PC-3 (cell line): ENCODE data around the gene COX6B1. TPM values are rescaled to one million over a fixed set of nuclear protein-coding genes. Genes with fewer than 3 reads are reported as not detected.

Experiments
- ATAC-seq: fragments of 200-7000 bp; cut with Tn5 transposase; 2 replicates; pipeline ENCODE4 v1.9.1; 2020; ENCODE audit warnings: mild to moderate bottlenecking, moderate library complexity
- BruUV-seq: library from RNA; stranded (reverse); fragments of 400-500 nt; replicated peaks from 2 replicates; lab custom pipeline; 2021; lab: Mats Ljungman, UMichigan
- CTCF ChIA-PET: fragments of 300-600 bp; sonication (Branson Sonifier 250); formaldehyde crosslinking; loops from one replicate; lab custom pipeline; 2022; ENCODE audit warnings: antibody characterized with exemption; lab: Charles Lee
- POLR2A ChIA-PET: fragments of 300-600 bp; sonication (Branson Sonifier 250); formaldehyde crosslinking; loops from one replicate; lab custom pipeline; 2022; ENCODE audit warnings: antibody characterized with exemption; ENCODE audit not compliant: unreplicated experiment; lab: Charles Lee
- DNase-seq: peaks from one replicate; pipeline ENCODE4 v3.0.0-alpha.2; 2015
- H2AFZ ChIP-seq: fragments of 300-600 bp; sonication (generic); 2 replicates; pipeline ENCODE4 v1.6.0; 2016; ENCODE audit warnings: antibody characterized with exemption, low read length
- H3F3A ChIP-seq: fragments of 300-600 bp; sonication (generic); one replicate; pipeline ENCODE4 v1.6.0; 2017; ENCODE audit warnings: antibody characterized with exemption, low read length, control low read depth, mild to moderate bottlenecking; ENCODE audit not compliant: unreplicated experiment
- H3K27ac ChIP-seq: fragments of 300-600 bp; sonication (generic); 2 replicates; pipeline ENCODE4 v1.5.1; 2016; ENCODE audit warnings: mild to moderate bottlenecking, low read length
- H3K27me3 ChIP-seq: fragments of 300-600 bp; sonication (generic); 2 replicates; pipeline ENCODE4 v1.6.1; 2016; ENCODE audit warnings: low read length, mixed read lengths
- H3K36me3 ChIP-seq: fragments of 300-600 bp; sonication (generic); 2 replicates; pipeline ENCODE4 v1.6.1; 2016; ENCODE audit warnings: low read depth, mixed run types, low read length, mixed read lengths
- H3K4me1 ChIP-seq: fragments of 300-600 bp; sonication (generic); 2 replicates; pipeline ENCODE4 v1.5.1; 2016; ENCODE audit warnings: low read length; ENCODE audit not compliant: insufficient read depth
- H3K4me2 ChIP-seq: fragments of 300-600 bp; sonication (generic); 2 replicates; pipeline ENCODE4 v1.6.0; 2016; ENCODE audit warnings: low read length
- H3K4me3 ChIP-seq: fragments of 300-600 bp; sonication (generic); 2 replicates; pipeline ENCODE4 v1.5.1; 2016; ENCODE audit warnings: mild to moderate bottlenecking, low read length, mixed read lengths
- H3K79me2 ChIP-seq: fragments of 300-600 bp; sonication (generic); 2 replicates; pipeline ENCODE4 v1.6.1; 2017; ENCODE audit warnings: low read length, mixed read lengths
- H3K9ac ChIP-seq: fragments of 300-600 bp; sonication (generic); 2 replicates; pipeline ENCODE4 v1.6.0; 2016; ENCODE audit warnings: mild to moderate bottlenecking, low read length
- H3K9me2 ChIP-seq: fragments of 300-600 bp; sonication (generic); replicated peaks from 2 replicates; pipeline ENCODE4 v1.6.1; 2016; ENCODE audit warnings: mixed run types, low read length, mixed read lengths
- H3K9me3 ChIP-seq: fragments of 300-600 bp; sonication (generic); 2 replicates; pipeline ENCODE4 v1.6.1; 2016; ENCODE audit warnings: low read length, mixed read lengths
- H4K20me1 ChIP-seq: fragments of 300-600 bp; sonication (generic); 2 replicates; pipeline ENCODE4 v1.6.1; 2016; ENCODE audit warnings: low read length, mixed read lengths
- EZH2 ChIP-seq: fragments of 300-600 bp; sonication (generic); IDR thresholded peaks from one replicate; pipeline ENCODE4 v1.6.1; 2017; ENCODE audit warnings: antibody characterized with exemption, mild to moderate bottlenecking, low read length; ENCODE audit not compliant: unreplicated experiment
- EZH2phosphoT487 ChIP-seq: fragments of 300-600 bp; sonication (generic); IDR thresholded peaks from 2 replicates; pipeline ENCODE4 v1.6.1; 2018; ENCODE audit warnings: mild to moderate bottlenecking, antibody characterized with exemption, low read length, borderline replicate concordance
- intact Hi-C: fragments of 100-400 bp; cut with micrococcal nuclease; formaldehyde crosslinking; loops from 2 replicates; pipeline ENCODE4 v1.9.0; 2023
- total RNA-seq: library from RNA; depleted of rRNA; stranded (reverse); fragments of >200 nt; gene quantifications from 2 replicates; pipeline ENCODE4 v1.2.3, GENCODE V29; 2014
- TF ChIP-seq, protein P1 (sequence below): fragments of 300-600 bp; sonication (generic); conservative IDR thresholded peaks from 2 replicates; pipeline ENCODE4 v1.5.1; 2017; ENCODE audit warnings: antibody characterized with exemption, low read depth, mild to moderate bottlenecking, low read length

COX6B1 gene
- total RNA-seq, 1 experiment from 2014 or later: 563 TPM

DNA sequence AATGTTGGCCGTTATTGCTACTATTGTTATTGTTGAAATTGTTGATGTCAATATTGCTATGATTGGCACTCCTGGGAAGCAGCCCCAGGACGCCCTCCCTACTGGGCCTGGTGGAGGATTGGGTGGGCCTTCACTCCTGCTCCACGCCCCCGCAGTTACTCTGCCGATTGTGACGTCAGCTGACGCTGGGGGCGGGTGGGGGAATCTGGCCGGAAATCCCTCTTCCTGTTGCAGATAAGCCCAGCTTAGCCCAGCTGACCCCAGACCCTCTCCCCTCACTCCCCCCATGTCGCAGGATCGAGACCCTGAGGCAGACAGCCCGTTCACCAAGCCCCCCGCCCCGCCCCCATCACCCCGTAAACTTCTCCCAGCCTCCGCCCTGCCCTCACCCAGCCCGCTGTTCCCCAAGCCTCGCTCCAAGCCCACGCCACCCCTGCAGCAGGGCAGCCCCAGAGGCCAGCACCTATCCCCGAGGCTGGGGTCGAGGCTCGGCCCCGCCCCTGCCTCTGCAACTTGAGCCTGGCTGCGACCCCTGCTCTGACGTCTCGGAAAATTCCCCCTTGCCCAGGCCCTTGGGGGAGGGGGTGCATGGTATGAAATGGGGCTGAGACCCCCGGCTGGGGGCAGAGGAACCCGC, 6.5 kb upstream of the COX6B1 start, which contains the start of gene ETV2:
Gene ETV2, plus strand, starts transcription at position 231 of the 637 bp plus-strand sequence. CDS start 716 bp downstream, outside the sequence.
- DNase-seq: no peak
- Histone ChIP-seq H3F3A (no peaks in the 10 kb centered on the region), H3K27ac (no peak within 1 kb of the TSS), H3K9me3 (no peaks in the 10 kb centered on the region), H4K20me1 (no peaks in the 10 kb centered on the region), H3K27me3 (no peaks in the 10 kb centered on the region), H3K9me2 (no peaks in the 10 kb centered on the region), H3K4me2 (no peak within 1 kb of the TSS), H3K79me2 (no peaks in the 10 kb centered on the region), H2AFZ (no peak within 1 kb of the TSS), H3K4me1 (peaks cover 8% of the 10 kb centered on the region; the same call in 1 of the 2 replicates), H3K9ac (no peak within 1 kb of the TSS), H3K36me3 (no peaks in the 10 kb centered on the region; the same call in 1 of the 2 replicates), H3K4me3 (no peak within 1 kb of the TSS)
- BruUV-seq: no TSS peak
- ATAC-seq: no peak
- ChIA-PET CTCF (no interaction called here), POLR2A (no interaction called here)
- no peak for TF ChIP-seq EZH2
- TF ChIP-seq, protein P1, sequence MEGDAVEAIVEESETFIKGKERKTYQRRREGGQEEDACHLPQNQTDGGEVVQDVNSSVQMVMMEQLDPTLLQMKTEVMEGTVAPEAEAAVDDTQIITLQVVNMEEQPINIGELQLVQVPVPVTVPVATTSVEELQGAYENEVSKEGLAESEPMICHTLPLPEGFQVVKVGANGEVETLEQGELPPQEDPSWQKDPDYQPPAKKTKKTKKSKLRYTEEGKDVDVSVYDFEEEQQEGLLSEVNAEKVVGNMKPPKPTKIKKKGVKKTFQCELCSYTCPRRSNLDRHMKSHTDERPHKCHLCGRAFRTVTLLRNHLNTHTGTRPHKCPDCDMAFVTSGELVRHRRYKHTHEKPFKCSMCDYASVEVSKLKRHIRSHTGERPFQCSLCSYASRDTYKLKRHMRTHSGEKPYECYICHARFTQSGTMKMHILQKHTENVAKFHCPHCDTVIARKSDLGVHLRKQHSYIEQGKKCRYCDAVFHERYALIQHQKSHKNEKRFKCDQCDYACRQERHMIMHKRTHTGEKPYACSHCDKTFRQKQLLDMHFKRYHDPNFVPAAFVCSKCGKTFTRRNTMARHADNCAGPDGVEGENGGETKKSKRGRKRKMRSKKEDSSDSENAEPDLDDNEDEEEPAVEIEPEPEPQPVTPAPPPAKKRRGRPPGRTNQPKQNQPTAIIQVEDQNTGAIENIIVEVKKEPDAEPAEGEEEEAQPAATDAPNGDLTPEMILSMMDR: no peak
- no peak for TF ChIP-seq EZH2phosphoT487
- intact Hi-C loops: loop anchor here (5.0 kb wide), 1 partner anchor 129 kb away; the partner anchor contains the start of gene DMKN

DNA sequence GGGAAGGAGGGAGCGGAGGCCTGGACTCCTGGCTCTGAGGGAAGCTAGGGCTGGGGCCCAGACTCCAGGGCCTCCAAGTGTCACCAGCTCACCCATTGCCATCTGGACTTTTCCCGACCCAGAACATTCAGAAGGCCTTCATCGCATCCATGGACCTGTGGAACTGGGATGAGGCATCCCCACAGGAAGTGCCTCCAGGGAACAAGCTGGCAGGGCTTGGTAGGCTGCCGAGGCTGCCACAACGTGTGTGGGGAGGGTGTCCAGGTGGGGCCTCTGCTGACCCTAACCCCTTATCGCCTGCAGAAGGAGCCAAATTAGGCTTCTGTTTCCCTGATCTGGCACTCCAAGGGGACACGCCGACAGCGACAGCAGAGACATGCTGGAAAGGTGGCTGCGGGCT, 5.8 kb upstream of the COX6B1 start:
- Histone ChIP-seq H2AFZ (no peak overlapping the region), H3K4me1 (peaks cover 8% of the 10 kb centered on the region; the same call in 1 of the 2 replicates), H3K9me2 (no peaks in the 10 kb centered on the region), H3K9me3 (no peaks in the 10 kb centered on the region), H3K36me3 (no peaks in the 10 kb centered on the region; the same call in 1 of the 2 replicates), H3K4me2 (no peak overlapping the region), H3K4me3 (no peak overlapping the region), H3K9ac (no peak overlapping the region), H3K79me2 (no peaks in the 10 kb centered on the region), H3K27ac (no peak overlapping the region), H3K27me3 (no peaks in the 10 kb centered on the region), H3F3A (no peaks in the 10 kb centered on the region), H4K20me1 (no peaks in the 10 kb centered on the region)
- no peak for TF ChIP-seq EZH2phosphoT487
- no peak for TF ChIP-seq EZH2
- TF ChIP-seq, protein P1: no peak
- intact Hi-C loops: loop anchor here (5.0 kb wide), 1 partner anchor 130 kb away; the partner anchor contains the start of gene DMKN
- ATAC-seq (no peak), DNase-seq (no peak)
- ChIA-PET CTCF (no interaction called here), POLR2A (no interaction called here)
- BruUV-seq: no TSS peak

DNA sequence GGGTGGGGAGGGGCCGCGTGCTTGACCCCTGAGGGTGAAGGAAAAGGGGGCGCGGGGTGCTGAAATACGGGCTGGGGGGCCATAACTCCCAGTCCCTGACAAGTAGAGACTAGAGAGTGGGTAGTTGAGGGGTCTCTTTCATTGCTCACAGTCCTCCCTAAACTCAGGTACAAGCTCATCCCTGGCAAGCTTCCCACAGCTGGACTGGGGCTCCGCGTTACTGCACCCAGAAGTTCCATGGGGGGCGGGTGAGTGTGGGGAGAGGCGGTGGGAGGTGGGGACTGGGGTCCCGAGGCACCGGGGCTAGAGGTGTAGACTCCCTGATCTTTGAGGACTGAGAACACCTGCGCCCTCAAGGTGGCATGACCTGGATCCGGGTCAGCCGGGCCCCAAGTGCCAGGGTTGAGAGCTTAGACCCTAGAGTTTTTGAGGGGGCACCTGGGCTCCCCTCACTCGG, 5.3 kb upstream of the COX6B1 start:
- peak overlapping the region; percentile 66 for H3K9ac ChIP-seq
- peak overlapping the region; percentile 98 for H3K4me2 ChIP-seq
- intact Hi-C loops: loop anchor here (5.0 kb wide), 1 partner anchor 131 kb away; the partner anchor contains the start of gene DMKN
- H3K9me3 ChIP-seq: no peaks in the 10 kb centered on the region
- H3K79me2 ChIP-seq: no peaks in the 10 kb centered on the region
- ATAC-seq (no peak), DNase-seq (no peak)
- no peaks in the 10 kb centered on the region for H4K20me1 ChIP-seq
- H3K4me3 ChIP-seq: peak overlapping the region; percentile 74
- no peaks in the 10 kb centered on the region for H3K27me3 ChIP-seq
- H3K9me2 ChIP-seq: no peaks in the 10 kb centered on the region
- H3F3A ChIP-seq: no peaks in the 10 kb centered on the region
- POLR2A ChIA-PET: no interaction called here
- CTCF ChIA-PET: no interaction called here
- H3K27ac ChIP-seq: no peak overlapping the region
- H3K4me1 ChIP-seq: peaks cover 11% of the 10 kb centered on the region; the same call in 1 of the 2 replicates
- no peak for TF ChIP-seq EZH2phosphoT487
- TF ChIP-seq EZH2: no peak
- TF ChIP-seq, protein P1: no peak
- BruUV-seq: TSS peak; percentile 8
- no peaks in the 10 kb centered on the region for H3K36me3 ChIP-seq
- peak overlapping the region; percentile 98 for H2AFZ ChIP-seq
